HepG2 (cell line): ENCODE data around the gene FSD1. TPM values are rescaled to one million over a fixed set of nuclear protein-coding genes. Genes with fewer than 3 reads are reported as not detected.

Experiments used
- ATAC-seq: fragments of 200-7000 bp; cut with Tn5 transposase; 3 replicates; pipeline ENCODE4 v1.9.1; 2020; ENCODE audit warnings: mild to moderate bottlenecking, moderate library complexity
- BruUV-seq: library from RNA; stranded (reverse); fragments of 400-500 nt; replicated peaks from 2 replicates; lab custom pipeline; 2021; lab: Mats Ljungman, UMichigan
- CTCF ChIA-PET: fragments of 300-600 bp; formaldehyde crosslinking; extraction: SDS; loops from one replicate; lab custom pipeline; 2021; ENCODE audit warnings: low total read pairs, inconsistent platforms, low intra/inter-chr PET ratio; lab: Yijun Ruan, JAX
- POLR2A ChIA-PET: fragments of 350-600 bp; sonication (Branson Sonifier 250); formaldehyde crosslinking; loops from one replicate; lab custom pipeline; 2020; ENCODE audit warnings: antibody characterized with exemption, inconsistent platforms; lab: Yijun Ruan, JAX
- DNase-seq: peaks from one replicate; pipeline ENCODE4 v3.0.0-alpha.2; 2015; ENCODE audit warnings: low spot score
- FAIRE-seq: peaks from 3 replicates; lab custom pipeline; 2011; peaks lifted over from hg19 to GRCh38; lab: Jason Lieb, UNC
- H2AFZ ChIP-seq: one replicate; pipeline ENCODE4 v1.6.1; 2011; ENCODE audit warnings: low read length, inconsistent platforms
- H3K27ac ChIP-seq: fragments of 300-600 bp; 3 replicates; pipeline ENCODE4 v1.8.0; 2011; ENCODE audit warnings: mixed run types, mild to moderate bottlenecking, mixed read lengths, low read length, inconsistent platforms; ENCODE audit not compliant: insufficient read depth; ENCODE audit errors: extremely low read length
- H3K27me3 ChIP-seq, 2 experiments: fragments of 200-600 bp in 1 of 2; 2 replicates in 1 of 2; 3 replicates in 1 of 2; pipeline versions ENCODE4 v1.6.0 to v1.8.0; 2011; ENCODE audit warnings: low read length in 2 of 2, mild to moderate bottlenecking in 2 of 2, moderate library complexity in 2 of 2, inconsistent platforms in 1 of 2; ENCODE audit not compliant: insufficient read depth in 2 of 2, control insufficient read depth in 1 of 2
- H3K36me3 ChIP-seq, 2 experiments: fragments of 200-600 bp in 1 of 2; replicated peaks in 1 of 2; 2 replicates in 1 of 2; 3 replicates in 1 of 2; pipeline versions ENCODE4 v1.5.1 to v1.8.0; 2011; ENCODE audit warnings: low read length in 2 of 2, inconsistent platforms in 1 of 2; ENCODE audit not compliant: insufficient read depth in 2 of 2, control insufficient read depth in 1 of 2
- H3K4me1 ChIP-seq: 2 replicates; pipeline ENCODE4 v1.5.1; 2012; ENCODE audit warnings: low read length, inconsistent platforms; ENCODE audit not compliant: insufficient read depth
- H3K4me2 ChIP-seq: 2 replicates; pipeline ENCODE4 v1.6.0; 2011; ENCODE audit warnings: low read depth, low read length, inconsistent platforms
- H3K4me3 ChIP-seq, 3 experiments: fragments of 200-600 bp in 1 of 3; sonication (generic), shearing (Covaris generic) in 1 of 3; replicated peaks in 1 of 3; 2 replicates each; pipeline ENCODE4 v1.5.1; 2011 to 2016; ENCODE audit warnings: low read length in 3 of 3, inconsistent platforms in 2 of 3, low read depth in 2 of 3, mild to moderate bottlenecking in 2 of 3, control low read depth in 1 of 3, mixed read lengths in 1 of 3; ENCODE audit not compliant: insufficient read depth in 1 of 3
- H3K79me2 ChIP-seq: one replicate; pipeline ENCODE4 v1.6.1; 2011; ENCODE audit warnings: low read length, inconsistent platforms; ENCODE audit not compliant: insufficient read depth
- H3K9ac ChIP-seq: 2 replicates; pipeline ENCODE4 v1.6.0; 2011; ENCODE audit warnings: mild to moderate bottlenecking, low read depth, low read length, inconsistent platforms; ENCODE audit not compliant: insufficient read depth
- H3K9me3 ChIP-seq: 2 replicates; pipeline ENCODE4 v1.5.1; 2012; ENCODE audit warnings: mild to moderate bottlenecking, low read length
- H4K20me1 ChIP-seq: 2 replicates; pipeline ENCODE4 v1.6.0; 2011; ENCODE audit warnings: inconsistent platforms, mild to moderate bottlenecking, low read length, moderate library complexity; ENCODE audit not compliant: insufficient read depth
- ATF6 ChIP-seq: sonication (generic); formaldehyde crosslinking; conservative IDR thresholded peaks from 2 replicates; pipeline ENCODE4 v1.4.0; 2020; ENCODE audit warnings: missing genetic modification reagents
- BATF2 ChIP-seq: sonication (generic); formaldehyde crosslinking; IDR thresholded peaks from 2 replicates; pipeline ENCODE4 v1.8.0; 2022; ENCODE audit warnings: mild to moderate bottlenecking, missing genetic modification reagents, moderate library complexity
- DMAP1 ChIP-seq: IDR thresholded peaks from 2 replicates; pipeline ENCODE4 v1.6.1; 2016
- HHEX ChIP-seq: IDR thresholded peaks from 2 replicates; pipeline ENCODE4 v1.6.1; 2016; ENCODE audit warnings: control low read depth
- LCORL ChIP-seq, 2 experiments: fragments of 450-650 bp in 1 of 2; sonication (generic) in 1 of 2; formaldehyde crosslinking in 1 of 2; IDR thresholded peaks; 2 replicates each; pipeline versions ENCODE4 v1.5.0 to v1.6.1; 2017 to 2020; ENCODE audit warnings: antibody characterized with exemption in 1 of 2, missing genetic modification reagents in 1 of 2
- NFIC ChIP-seq: IDR thresholded peaks from 2 replicates; pipeline ENCODE4 v1.6.1; 2012; ENCODE audit warnings: mild to moderate bottlenecking, low read length, inconsistent platforms
- SP1 ChIP-seq, 2 experiments: fragments of 450-650 bp in 1 of 2; sonication (generic) in 1 of 2; formaldehyde crosslinking in 1 of 2; IDR thresholded peaks; 2 replicates each; pipeline versions ENCODE4 v1.4.0 to v1.6.1; 2016 to 2020; ENCODE audit warnings: missing genetic modification reagents in 1 of 2
- SP140L ChIP-seq: sonication (generic); formaldehyde crosslinking; IDR thresholded peaks from 2 replicates; pipeline ENCODE4 v1.4.0; 2020; ENCODE audit warnings: missing genetic modification reagents, borderline replicate concordance
- SRSF9 ChIP-seq: fragments of 200-400 bp; formaldehyde crosslinking; IDR thresholded peaks from 2 replicates; pipeline ENCODE4 v1.6.1; 2018; ENCODE audit warnings: borderline replicate concordance, mild to moderate bottlenecking, low read depth, low read length; ENCODE audit not compliant: insufficient read depth, poor library complexity, severe bottlenecking
- ZBTB14 ChIP-seq: sonication (generic); formaldehyde crosslinking; IDR thresholded peaks from 2 replicates; pipeline ENCODE4 v1.4.0; 2020; ENCODE audit warnings: missing genetic modification reagents
- ZC3H4 ChIP-seq: sonication (generic); formaldehyde crosslinking; IDR thresholded peaks from 2 replicates; pipeline ENCODE4 v1.4.0; 2020; ENCODE audit warnings: missing genetic modification reagents, borderline replicate concordance
- ZFP36L1 ChIP-seq: sonication (generic); formaldehyde crosslinking; IDR thresholded peaks from 2 replicates; pipeline ENCODE4 v1.8.0; 2022; ENCODE audit warnings: mild to moderate bottlenecking, missing genetic modification reagents, moderate library complexity
- ZNF414 ChIP-seq: sonication (generic); formaldehyde crosslinking; IDR thresholded peaks from 2 replicates; pipeline ENCODE4 v1.5.0; 2020; ENCODE audit warnings: missing genetic modification reagents
- ZNF552 ChIP-seq: sonication (generic); formaldehyde crosslinking; IDR thresholded peaks from 2 replicates; pipeline ENCODE4 v1.9.0; 2022; ENCODE audit warnings: missing genetic modification reagents, mild to moderate bottlenecking, borderline replicate concordance
- ZNF598 ChIP-seq: sonication (generic); formaldehyde crosslinking; IDR thresholded peaks from 2 replicates; pipeline ENCODE4 v1.5.1; 2020; ENCODE audit warnings: mild to moderate bottlenecking, missing genetic modification reagents, borderline replicate concordance
- ZNF670 ChIP-seq: sonication (generic); formaldehyde crosslinking; IDR thresholded peaks from 2 replicates; pipeline ENCODE4 v1.8.0; 2022; ENCODE audit warnings: mild to moderate bottlenecking, missing genetic modification reagents, borderline replicate concordance
- ZNF770 ChIP-seq: sonication (generic); formaldehyde crosslinking; IDR thresholded peaks from 2 replicates; pipeline ENCODE4 v1.5.0; 2020; ENCODE audit warnings: mild to moderate bottlenecking, missing genetic modification reagents
- WGBS: methylation state at CpG from one replicate; pipeline ENCODE4 v1.1.6; 2017; ENCODE audit warnings: low lambda C conversion rate; 5-methylcytosine and 5-hydroxymethylcytosine counted together
- in situ Hi-C: cut with HindIII; loops from 2 replicates; pipeline ENCODE4 v1.10.0; 2017; ENCODE audit warnings: low pct_unique_long_range_greater_than_20kb; ENCODE audit not compliant: extremely low pct_ligation_motif_present
- intact Hi-C: fragments of 100-400 bp; cut with micrococcal nuclease; formaldehyde crosslinking; loops from one replicate; pipeline ENCODE4 v1.10.0; 2022; ENCODE audit not compliant: unreplicated experiment
- polyA plus RNA-seq, 8 experiments: library from polyadenylated mRNA; depleted of rRNA in 3 of 8; stranded (reverse) in 7 of 8; unstranded in 1 of 8; fragments of >200 nt; fragmentation: Illumina TruSeq in 4 of 8; extraction: Trizol in 4 of 8; gene quantifications; 2 replicates each; pipeline versions ENCODE4 v1.2.1 to v1.2.3, GENCODE V29; 2011 to 2016; ENCODE audit warnings: low read depth in 4 of 8, missing spikeins in 1 of 8, mixed read lengths in 1 of 8; ENCODE audit not compliant: insufficient read depth in 1 of 8
- total RNA-seq, 5 experiments: library from RNA; depleted of rRNA; stranded (reverse); fragments of >200 nt; fragmentation: Illumina TruSeq; extraction: Trizol; gene quantifications; 2 replicates each; pipeline ENCODE4 v1.2.3, GENCODE V29; 2016; ENCODE audit warnings: low read depth in 1 of 5

FSD1 gene
- total and polyA plus RNA-seq, 2 of the 13 experiments (the other 11 are each of a cell fraction or from before 2014, with no cell fraction given) = 0.29 to 0.66 TPM

- TF ChIP-seq LCORL (IDR thresholded peaks at IDR 0.05) = no peak
- no peak for TF ChIP-seq LCORL (CRISPR knock-in tag; IDR thresholded peaks at IDR 0.05)
- no peak for TF ChIP-seq SP140L (CRISPR knock-in tag)
Observed at GRCh38 chr19:4367336-4367723, 62.9 kb downstream of the FSD1 start (continued).

GRCh38 chr19:4367781-4368127, 63.4 kb downstream of the FSD1 start:
- ATAC-seq (no peak), DNase-seq (no peak), FAIRE-seq (no peak)
- POLR2A ChIA-PET = no interaction called here
- in situ Hi-C loops (no loop called here), intact Hi-C loops (no loop called here)
- no TSS peak for BruUV-seq
- peaks cover 20% of the 10 kb centered on the region for H3K79me2 ChIP-seq
- peaks cover 28 to 57% of the 10 kb centered on the region in 2 experiments; a peak in 4 of 5 replicates for H3K36me3 ChIP-seq
- no peak overlapping the region for H3K4me2 ChIP-seq
- H3K4me1 ChIP-seq = no peaks in the 10 kb centered on the region
- no peak overlapping the region for H3K27ac ChIP-seq
- CTCF ChIA-PET = no interaction called here
- no peak overlapping the region for H3K4me3 ChIP-seq
- WGBS = 97% methylated on average over 5 of the region's 13 CpGs
- no peak overlapping the region for H3K9ac ChIP-seq
- no peaks in the 10 kb centered on the region for H3K9me3 ChIP-seq
- H3K27me3 ChIP-seq = no peaks in the 10 kb centered on the region
- H4K20me1 ChIP-seq = no peaks in the 10 kb centered on the region
- no peak overlapping the region for H2AFZ ChIP-seq
- TF ChIP-seq ZNF670 (no peak), ZNF598 (CRISPR knock-in tag) (no peak), ZFP36L1 (CRISPR knock-in tag) (no peak), ZNF552 (CRISPR knock-in tag) (no peak), SRSF9 (no peak), ZC3H4 (CRISPR knock-in tag) (no peak), BATF2 (CRISPR knock-in tag) (no peak), ZNF414 (no peak), DMAP1 (CRISPR knock-in tag) (no peak), ATF6 (CRISPR knock-in tag) (no peak), SP1 (IDR thresholded peaks at IDR 0.05) (no peak), SP1 (CRISPR knock-in tag; IDR thresholded peaks at IDR 0.05) (no peak), NFIC (no peak), ZNF770 (CRISPR knock-in tag) (no peak), ZBTB14 (CRISPR knock-in tag) (no peak), HHEX (CRISPR knock-in tag) (no peak)
